Parathyroid adenoma (tissue), 2 donors: ENCODE results near the gene FGGY.
"Not testable (repeated sequence)": the region's sequence is repeated elsewhere in the genome, so short reads cannot be mapped to it uniquely, and the experiment has no call there.

Experiments
- H2AFZ ChIP-seq: fragments of 300-600 bp; sonication (generic); one replicate; pipeline ENCODE4 v1.7.0; 2017; ENCODE audit warnings: antibody characterized with exemption, mild to moderate bottlenecking
- H3K27ac ChIP-seq: fragments of 300-600 bp; sonication (generic); one replicate; pipeline ENCODE4 v1.7.0; 2017
- H3K27me3 ChIP-seq: fragments of 300-600 bp; sonication (generic); one replicate; pipeline ENCODE4 v1.7.0; 2017; ENCODE audit warnings: low read length; ENCODE audit not compliant: control insufficient read depth, insufficient read depth
- H3K36me3 ChIP-seq: fragments of 300-600 bp; sonication (generic); one replicate; pipeline ENCODE4 v1.7.0; 2017; ENCODE audit warnings: low read length; ENCODE audit not compliant: control insufficient read depth, insufficient read depth
- H3K4me1 ChIP-seq: fragments of 300-600 bp; sonication (generic); one replicate; pipeline ENCODE4 v1.7.0; 2017; ENCODE audit warnings: control low read depth
- H3K4me2 ChIP-seq: fragments of 300-600 bp; sonication (generic); one replicate; pipeline ENCODE4 v1.7.0; 2017; ENCODE audit warnings: low read length
- H3K4me3 ChIP-seq: fragments of 300-600 bp; sonication (generic); one replicate; pipeline ENCODE4 v1.7.0; 2017; ENCODE audit warnings: low read depth, low read length
- H3K79me2 ChIP-seq: fragments of 300-600 bp; sonication (generic); one replicate; pipeline ENCODE4 v1.7.0; 2017; ENCODE audit warnings: control low read depth
- H3K9ac ChIP-seq: fragments of 300-600 bp; sonication (generic); one replicate; pipeline ENCODE4 v1.7.0; 2017; ENCODE audit warnings: mild to moderate bottlenecking
- H3K9me3 ChIP-seq: fragments of 300-600 bp; sonication (generic); one replicate; pipeline ENCODE4 v1.7.0; 2017; ENCODE audit warnings: low read length; ENCODE audit not compliant: control insufficient read depth
- TF ChIP-seq, protein P1 (sequence below): fragments of 300-600 bp; sonication (generic); IDR thresholded peaks from one replicate; pipeline ENCODE4 v1.7.0; 2017; ENCODE audit warnings: antibody characterized with exemption, mild to moderate bottlenecking
- donor health status: primary hyperparathyroidism.

The FGGY gene, protein sequence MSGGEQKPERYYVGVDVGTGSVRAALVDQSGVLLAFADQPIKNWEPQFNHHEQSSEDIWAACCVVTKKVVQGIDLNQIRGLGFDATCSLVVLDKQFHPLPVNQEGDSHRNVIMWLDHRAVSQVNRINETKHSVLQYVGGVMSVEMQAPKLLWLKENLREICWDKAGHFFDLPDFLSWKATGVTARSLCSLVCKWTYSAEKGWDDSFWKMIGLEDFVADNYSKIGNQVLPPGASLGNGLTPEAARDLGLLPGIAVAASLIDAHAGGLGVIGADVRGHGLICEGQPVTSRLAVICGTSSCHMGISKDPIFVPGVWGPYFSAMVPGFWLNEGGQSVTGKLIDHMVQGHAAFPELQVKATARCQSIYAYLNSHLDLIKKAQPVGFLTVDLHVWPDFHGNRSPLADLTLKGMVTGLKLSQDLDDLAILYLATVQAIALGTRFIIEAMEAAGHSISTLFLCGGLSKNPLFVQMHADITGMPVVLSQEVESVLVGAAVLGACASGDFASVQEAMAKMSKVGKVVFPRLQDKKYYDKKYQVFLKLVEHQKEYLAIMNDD

DNA sequence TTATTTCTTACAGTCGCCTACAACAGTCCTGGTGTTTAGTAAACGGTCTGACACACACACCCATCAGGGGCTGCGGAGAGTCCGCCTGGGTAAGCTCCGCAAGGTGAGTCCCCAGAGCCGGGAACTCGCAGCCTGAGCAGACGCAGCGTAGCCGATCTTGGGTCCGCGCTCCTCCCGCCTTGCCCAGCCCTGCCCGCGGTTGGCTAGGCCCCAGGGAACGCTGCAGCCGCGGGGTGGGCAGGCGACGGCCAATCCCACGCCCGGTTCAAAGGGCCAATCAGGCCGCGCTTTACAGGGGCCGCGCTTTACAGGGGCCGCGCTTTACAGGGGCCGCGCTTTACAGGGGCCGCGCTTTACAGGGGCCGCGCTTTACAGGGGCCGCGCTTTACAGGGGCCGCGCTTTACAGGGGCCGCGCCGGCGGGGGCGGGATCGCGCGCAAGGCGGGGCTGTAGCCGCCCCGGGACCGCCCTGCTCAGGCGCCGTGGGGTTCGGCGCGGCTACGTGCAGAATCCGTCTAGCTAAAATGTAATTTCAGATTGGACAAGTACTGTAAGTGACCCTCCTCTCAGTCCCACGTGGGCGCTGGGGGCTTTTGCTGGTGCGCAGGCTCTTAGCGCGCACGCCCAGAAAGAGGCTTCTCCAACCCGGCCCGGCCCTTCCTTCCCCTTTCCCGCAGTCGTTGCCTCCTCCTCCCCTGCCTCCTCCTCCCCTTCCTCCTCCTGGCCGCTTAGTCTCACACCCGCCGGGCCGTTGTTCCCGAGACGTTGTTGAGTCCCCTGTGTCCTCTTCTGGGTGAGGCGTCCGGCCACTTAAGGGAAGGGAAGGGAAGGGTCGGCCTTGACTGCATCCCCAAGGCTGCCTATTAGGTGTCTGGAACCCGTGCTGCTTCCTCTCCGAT is at the start of gene FGGY:
FGGY (plus strand) TSS at position 737 of the 899 bp plus-strand sequence. CDS start 24,456 bp downstream, outside the sequence.
- TF ChIP-seq, protein P1, sequence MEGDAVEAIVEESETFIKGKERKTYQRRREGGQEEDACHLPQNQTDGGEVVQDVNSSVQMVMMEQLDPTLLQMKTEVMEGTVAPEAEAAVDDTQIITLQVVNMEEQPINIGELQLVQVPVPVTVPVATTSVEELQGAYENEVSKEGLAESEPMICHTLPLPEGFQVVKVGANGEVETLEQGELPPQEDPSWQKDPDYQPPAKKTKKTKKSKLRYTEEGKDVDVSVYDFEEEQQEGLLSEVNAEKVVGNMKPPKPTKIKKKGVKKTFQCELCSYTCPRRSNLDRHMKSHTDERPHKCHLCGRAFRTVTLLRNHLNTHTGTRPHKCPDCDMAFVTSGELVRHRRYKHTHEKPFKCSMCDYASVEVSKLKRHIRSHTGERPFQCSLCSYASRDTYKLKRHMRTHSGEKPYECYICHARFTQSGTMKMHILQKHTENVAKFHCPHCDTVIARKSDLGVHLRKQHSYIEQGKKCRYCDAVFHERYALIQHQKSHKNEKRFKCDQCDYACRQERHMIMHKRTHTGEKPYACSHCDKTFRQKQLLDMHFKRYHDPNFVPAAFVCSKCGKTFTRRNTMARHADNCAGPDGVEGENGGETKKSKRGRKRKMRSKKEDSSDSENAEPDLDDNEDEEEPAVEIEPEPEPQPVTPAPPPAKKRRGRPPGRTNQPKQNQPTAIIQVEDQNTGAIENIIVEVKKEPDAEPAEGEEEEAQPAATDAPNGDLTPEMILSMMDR = no peak

DNA sequence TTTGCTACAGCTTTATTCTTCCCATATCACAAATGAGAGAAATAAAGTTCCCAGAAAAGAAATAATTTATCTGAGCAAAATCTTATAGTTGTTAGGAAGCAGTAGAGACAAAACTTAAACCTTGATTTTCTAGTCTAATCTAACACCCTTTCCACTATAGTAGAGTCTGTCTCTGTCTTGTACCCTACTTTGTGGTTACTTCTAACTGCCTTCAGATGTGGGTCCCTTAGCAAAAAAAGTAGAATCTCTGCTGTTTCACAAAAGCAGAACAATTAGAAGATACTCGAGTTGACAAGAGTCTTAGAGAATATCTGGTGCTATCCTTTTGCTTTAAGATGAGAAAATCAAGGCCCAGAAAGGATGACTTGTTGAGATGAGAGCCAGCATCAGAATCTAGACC is 48.1 kb upstream of the FGGY start:
- no peaks in the 10 kb centered on the region for H3K27me3 ChIP-seq
- H2AFZ ChIP-seq = no peak overlapping the region
- TF ChIP-seq, protein P1 = no peak
- no peak overlapping the region for H3K9ac ChIP-seq
- H3K27ac ChIP-seq = no peak overlapping the region
- H3K4me1 ChIP-seq = no peaks in the 10 kb centered on the region
- no peaks in the 10 kb centered on the region for H3K36me3 ChIP-seq
- no peak overlapping the region for H3K4me3 ChIP-seq
- H3K4me2 ChIP-seq = no peak overlapping the region
- no peaks in the 10 kb centered on the region for H3K79me2 ChIP-seq
- H3K9me3 ChIP-seq = no peaks in the 10 kb centered on the region

More for the DNA sequence above, at the start of gene FGGY:
- Histone ChIP-seq H3K4me2 (peak within 1 kb of the TSS; percentile 86), H3K9me3 (no peaks in the 10 kb centered on the region), H3K36me3 (no peaks in the 10 kb centered on the region), H2AFZ (peak within 1 kb of the TSS; percentile 93), H3K79me2 (no peaks in the 10 kb centered on the region), H3K27ac (peak within 1 kb of the TSS; percentile 98), H3K27me3 (no peaks in the 10 kb centered on the region), H3K4me3 (peak within 1 kb of the TSS; percentile 91), H3K4me1 (peaks cover 2% of the 10 kb centered on the region), H3K9ac (peak within 1 kb of the TSS; percentile 80)

DNA sequence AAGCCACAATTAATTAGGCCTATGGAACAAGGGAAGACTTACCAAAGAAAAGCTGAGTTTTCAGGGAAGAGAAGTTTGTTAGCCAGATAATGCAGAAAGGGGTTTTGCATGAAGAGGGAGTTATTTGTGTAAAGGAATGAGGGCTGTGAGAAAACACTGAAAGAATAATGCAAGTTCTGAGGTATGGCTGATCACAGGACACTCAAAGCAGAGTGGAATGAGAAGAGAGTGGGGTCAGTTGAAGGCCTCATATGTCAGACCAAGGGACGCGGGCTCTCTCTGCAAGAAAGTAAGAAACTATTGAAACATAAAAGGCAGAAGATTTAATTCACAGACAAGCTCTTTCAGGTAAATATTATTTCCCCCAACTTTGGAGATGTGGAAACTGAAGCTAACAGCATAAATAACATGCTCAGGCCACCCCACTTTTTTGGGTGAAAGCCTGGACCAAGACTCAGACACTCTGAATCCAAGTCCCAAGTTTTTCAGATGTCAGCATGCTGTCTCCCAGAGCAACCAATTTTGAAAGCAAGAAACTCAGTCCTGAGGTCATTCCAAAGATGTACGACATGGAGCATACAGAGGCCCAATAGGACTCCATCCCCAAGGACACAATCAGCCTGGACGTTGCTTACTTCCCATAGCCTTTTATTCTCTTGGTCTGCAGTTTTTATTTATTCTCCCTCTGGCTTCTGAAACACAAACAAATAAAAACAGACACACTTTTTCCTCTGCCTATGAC is 47.3 kb upstream of the FGGY start:
- Histone ChIP-seq H3K79me2 (no peaks in the 10 kb centered on the region), H3K27me3 (no peaks in the 10 kb centered on the region), H3K36me3 (no peaks in the 10 kb centered on the region), H3K4me1 (no peaks in the 10 kb centered on the region), H3K4me3 (no peak overlapping the region), H3K9me3 (no peaks in the 10 kb centered on the region), H3K9ac (no peak overlapping the region), H3K4me2 (no peak overlapping the region), H3K27ac (no peak overlapping the region), H2AFZ (no peak overlapping the region)
- TF ChIP-seq, protein P1 = no peak

DNA sequence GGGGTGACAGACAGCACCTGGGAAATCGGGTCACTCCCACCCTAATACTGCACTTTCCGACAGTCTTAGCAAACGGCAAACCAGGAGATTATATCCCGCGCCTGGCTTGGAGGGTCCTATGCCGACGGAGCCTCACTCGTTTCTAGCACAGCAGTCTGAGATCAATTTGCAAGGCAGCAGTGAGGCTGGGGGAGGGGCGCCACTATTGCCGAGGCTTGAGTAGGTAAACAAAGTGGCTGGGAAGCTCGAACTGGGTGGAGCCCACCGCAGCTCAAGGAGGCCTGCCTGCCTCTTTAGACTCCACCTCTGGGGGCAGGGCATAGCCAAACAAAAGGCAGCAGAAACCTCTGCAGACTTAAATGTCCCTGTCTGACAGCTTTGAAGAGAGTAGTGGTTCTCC is 45.8 kb upstream of the FGGY start:
- H3K4me2 ChIP-seq, H3K79me2 ChIP-seq, H3K4me1 ChIP-seq, H3K36me3 ChIP-seq, H2AFZ ChIP-seq, H3K9me3 ChIP-seq, H3K27me3 ChIP-seq, H3K4me3 ChIP-seq, H3K27ac ChIP-seq, H3K9ac ChIP-seq: not testable (repeated sequence)

DNA sequence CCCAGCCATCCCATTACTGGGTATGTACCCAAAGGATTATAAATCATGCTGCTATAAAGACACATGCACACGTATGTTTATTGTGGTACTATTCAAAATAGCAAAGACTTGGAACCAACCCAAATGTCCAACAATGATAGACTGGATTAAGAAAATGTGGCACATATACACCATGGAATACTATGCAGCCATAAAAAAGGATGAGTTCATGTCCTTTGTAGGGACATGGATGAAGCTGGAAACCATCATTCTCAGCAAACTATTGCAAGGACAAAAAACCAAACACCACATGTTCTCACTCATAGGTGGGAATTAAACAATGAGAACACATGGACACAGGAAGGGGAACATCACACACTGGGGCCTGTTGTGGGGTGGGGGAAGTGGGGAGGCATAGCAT is 40.5 kb upstream of the FGGY start:
- H3K4me3 ChIP-seq, H3K36me3 ChIP-seq, H3K9ac ChIP-seq, H3K4me2 ChIP-seq, H3K79me2 ChIP-seq, H3K27me3 ChIP-seq, H2AFZ ChIP-seq, H3K4me1 ChIP-seq, H3K27ac ChIP-seq, H3K9me3 ChIP-seq: not testable (repeated sequence)
